ENCODE measurements around the gene CCT7.

DNA sequence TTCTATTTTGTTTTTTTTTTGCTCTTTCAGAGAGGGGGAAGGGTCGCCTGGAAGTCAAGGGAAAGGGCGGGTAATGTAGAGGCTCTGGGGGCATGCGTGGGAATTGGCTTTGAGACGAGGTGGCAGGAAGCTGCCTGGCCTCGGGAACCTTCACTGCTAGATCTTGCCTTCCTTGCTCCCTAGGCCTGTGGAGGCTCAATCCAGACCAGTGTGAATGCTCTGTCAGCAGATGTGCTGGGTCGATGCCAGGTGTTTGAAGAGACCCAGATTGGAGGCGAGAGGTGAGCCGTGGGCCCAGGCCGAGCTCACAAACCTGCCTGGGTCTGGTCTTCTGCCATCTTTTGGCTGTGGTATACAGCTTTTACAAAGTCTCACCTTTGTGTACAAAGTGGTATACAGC, 15.5 kb downstream of the CCT7 start:
- no peak for TF ChIP-seq POLR2AphosphoS5 (IDR thresholded peaks at IDR 0.05; ENCODE audit: insufficient read depth, low read depth, low read length)
- TF ChIP-seq FOS (IDR thresholded peaks at IDR 0.05; ENCODE audit: borderline replicate concordance, insufficient read depth, low read length), result no peak
- TF ChIP-seq JUN (IDR thresholded peaks at IDR 0.05; ENCODE audit: borderline replicate concordance, insufficient read depth, insufficient read length, low read depth), result no peak
- no peak for TF ChIP-seq EZH2 (IDR thresholded peaks at IDR 0.05; ENCODE audit: borderline replicate concordance, low read depth, low read length, severe bottlenecking)
- TF ChIP-seq, protein P1, sequence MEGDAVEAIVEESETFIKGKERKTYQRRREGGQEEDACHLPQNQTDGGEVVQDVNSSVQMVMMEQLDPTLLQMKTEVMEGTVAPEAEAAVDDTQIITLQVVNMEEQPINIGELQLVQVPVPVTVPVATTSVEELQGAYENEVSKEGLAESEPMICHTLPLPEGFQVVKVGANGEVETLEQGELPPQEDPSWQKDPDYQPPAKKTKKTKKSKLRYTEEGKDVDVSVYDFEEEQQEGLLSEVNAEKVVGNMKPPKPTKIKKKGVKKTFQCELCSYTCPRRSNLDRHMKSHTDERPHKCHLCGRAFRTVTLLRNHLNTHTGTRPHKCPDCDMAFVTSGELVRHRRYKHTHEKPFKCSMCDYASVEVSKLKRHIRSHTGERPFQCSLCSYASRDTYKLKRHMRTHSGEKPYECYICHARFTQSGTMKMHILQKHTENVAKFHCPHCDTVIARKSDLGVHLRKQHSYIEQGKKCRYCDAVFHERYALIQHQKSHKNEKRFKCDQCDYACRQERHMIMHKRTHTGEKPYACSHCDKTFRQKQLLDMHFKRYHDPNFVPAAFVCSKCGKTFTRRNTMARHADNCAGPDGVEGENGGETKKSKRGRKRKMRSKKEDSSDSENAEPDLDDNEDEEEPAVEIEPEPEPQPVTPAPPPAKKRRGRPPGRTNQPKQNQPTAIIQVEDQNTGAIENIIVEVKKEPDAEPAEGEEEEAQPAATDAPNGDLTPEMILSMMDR (IDR thresholded peaks at IDR 0.05; ENCODE audit: extremely low read depth in 1 of 2, insufficient read depth in 1 of 2, low read depth in 1 of 2, low read length in 2 of 2), result no peak
- TF ChIP-seq, protein P2, sequence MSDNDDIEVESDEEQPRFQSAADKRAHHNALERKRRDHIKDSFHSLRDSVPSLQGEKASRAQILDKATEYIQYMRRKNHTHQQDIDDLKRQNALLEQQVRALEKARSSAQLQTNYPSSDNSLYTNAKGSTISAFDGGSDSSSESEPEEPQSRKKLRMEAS (IDR thresholded peaks at IDR 0.05; ENCODE audit: insufficient read depth, insufficient read length), result no peak
- TF ChIP-seq POLR2A (IDR thresholded peaks at IDR 0.05; ENCODE audit: low read depth, low read length), result no peak

All from endothelial cell of umbilical vein (primary cell).